HL-60 (cell line): ENCODE measurements around the gene HABP2.

Experiments
- DNase-seq, 2 experiments: peaks; one replicate each; pipeline ENCODE4 v3.0.0-alpha.2; 2010 to 2020; ENCODE audit warnings: low read depth in 1 of 2, low spot score in 1 of 2
- H3K27ac ChIP-seq: fragments of 250-450 bp; sonication (Bioruptor Pico); replicated peaks from 2 replicates; pipeline ENCODE4 v1.5.1; 2020; ENCODE audit warnings: mild to moderate bottlenecking, moderate library complexity
- H3K27me3 ChIP-seq: fragments of 250-450 bp; sonication (Bioruptor Pico); 2 replicates; pipeline ENCODE4 v1.5.1; 2021; ENCODE audit warnings: mild to moderate bottlenecking, moderate library complexity; ENCODE audit not compliant: insufficient read depth, poor library complexity, severe bottlenecking
- H3K4me3 ChIP-seq: replicated peaks from 2 replicates; pipeline ENCODE4 v1.5.1; 2011; ENCODE audit warnings: mild to moderate bottlenecking, control low read depth, low read length; ENCODE audit not compliant: insufficient read depth
- GABPA ChIP-seq: IDR thresholded peaks from 2 replicates; pipeline ENCODE4 v1.6.1; 2012; ENCODE audit warnings: low read depth
- POLR2AphosphoS5 ChIP-seq: IDR thresholded peaks from 2 replicates; pipeline ENCODE4 v1.6.1; 2012; ENCODE audit warnings: low read depth
- SPI1 ChIP-seq: IDR thresholded peaks from 2 replicates; pipeline ENCODE4 v1.6.1; 2012; ENCODE audit warnings: low read depth, mild to moderate bottlenecking, borderline replicate concordance
- TF ChIP-seq, protein P1 (sequence below): IDR thresholded peaks from 2 replicates; pipeline ENCODE4 v1.6.1; 2012; ENCODE audit warnings: low read depth; ENCODE audit not compliant: insufficient replicate concordance
- TF ChIP-seq, protein P2 (sequence below): IDR thresholded peaks from one replicate; pipeline ENCODE4 v1.5.1; 2011; ENCODE audit warnings: low read length, control low read depth, inconsistent platforms; ENCODE audit not compliant: insufficient read depth

Gene HABP2

DNA sequence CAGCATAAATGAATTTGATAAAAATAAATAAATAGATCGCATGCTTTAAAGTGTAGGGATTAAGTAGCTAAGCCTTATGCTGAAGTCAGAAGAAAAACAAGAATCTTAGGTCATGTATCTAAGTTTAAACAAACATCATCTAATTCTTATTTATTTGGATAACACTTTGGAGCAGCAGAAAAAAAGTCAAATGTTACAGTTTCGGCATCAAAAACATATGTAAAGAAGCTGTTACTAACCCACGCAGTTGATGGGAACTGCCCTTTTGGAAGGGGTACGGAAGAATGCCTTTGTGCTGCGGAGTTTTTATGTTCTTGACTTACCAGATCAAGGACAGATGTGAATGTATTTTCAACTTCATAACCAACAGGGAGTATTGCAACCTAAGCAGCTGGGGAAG lies 37.3 kb upstream of the HABP2 start:
- DNase-seq = no peak
- H3K27ac ChIP-seq = no peak overlapping the region
- H3K4me3 ChIP-seq = no peak overlapping the region
- TF ChIP-seq, protein P1, sequence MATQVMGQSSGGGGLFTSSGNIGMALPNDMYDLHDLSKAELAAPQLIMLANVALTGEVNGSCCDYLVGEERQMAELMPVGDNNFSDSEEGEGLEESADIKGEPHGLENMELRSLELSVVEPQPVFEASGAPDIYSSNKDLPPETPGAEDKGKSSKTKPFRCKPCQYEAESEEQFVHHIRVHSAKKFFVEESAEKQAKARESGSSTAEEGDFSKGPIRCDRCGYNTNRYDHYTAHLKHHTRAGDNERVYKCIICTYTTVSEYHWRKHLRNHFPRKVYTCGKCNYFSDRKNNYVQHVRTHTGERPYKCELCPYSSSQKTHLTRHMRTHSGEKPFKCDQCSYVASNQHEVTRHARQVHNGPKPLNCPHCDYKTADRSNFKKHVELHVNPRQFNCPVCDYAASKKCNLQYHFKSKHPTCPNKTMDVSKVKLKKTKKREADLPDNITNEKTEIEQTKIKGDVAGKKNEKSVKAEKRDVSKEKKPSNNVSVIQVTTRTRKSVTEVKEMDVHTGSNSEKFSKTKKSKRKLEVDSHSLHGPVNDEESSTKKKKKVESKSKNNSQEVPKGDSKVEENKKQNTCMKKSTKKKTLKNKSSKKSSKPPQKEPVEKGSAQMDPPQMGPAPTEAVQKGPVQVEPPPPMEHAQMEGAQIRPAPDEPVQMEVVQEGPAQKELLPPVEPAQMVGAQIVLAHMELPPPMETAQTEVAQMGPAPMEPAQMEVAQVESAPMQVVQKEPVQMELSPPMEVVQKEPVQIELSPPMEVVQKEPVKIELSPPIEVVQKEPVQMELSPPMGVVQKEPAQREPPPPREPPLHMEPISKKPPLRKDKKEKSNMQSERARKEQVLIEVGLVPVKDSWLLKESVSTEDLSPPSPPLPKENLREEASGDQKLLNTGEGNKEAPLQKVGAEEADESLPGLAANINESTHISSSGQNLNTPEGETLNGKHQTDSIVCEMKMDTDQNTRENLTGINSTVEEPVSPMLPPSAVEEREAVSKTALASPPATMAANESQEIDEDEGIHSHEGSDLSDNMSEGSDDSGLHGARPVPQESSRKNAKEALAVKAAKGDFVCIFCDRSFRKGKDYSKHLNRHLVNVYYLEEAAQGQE = no peak
- no peak for TF ChIP-seq GABPA
- TF ChIP-seq SPI1 = no peak
- no peak for TF ChIP-seq POLR2AphosphoS5
- TF ChIP-seq, protein P2, sequence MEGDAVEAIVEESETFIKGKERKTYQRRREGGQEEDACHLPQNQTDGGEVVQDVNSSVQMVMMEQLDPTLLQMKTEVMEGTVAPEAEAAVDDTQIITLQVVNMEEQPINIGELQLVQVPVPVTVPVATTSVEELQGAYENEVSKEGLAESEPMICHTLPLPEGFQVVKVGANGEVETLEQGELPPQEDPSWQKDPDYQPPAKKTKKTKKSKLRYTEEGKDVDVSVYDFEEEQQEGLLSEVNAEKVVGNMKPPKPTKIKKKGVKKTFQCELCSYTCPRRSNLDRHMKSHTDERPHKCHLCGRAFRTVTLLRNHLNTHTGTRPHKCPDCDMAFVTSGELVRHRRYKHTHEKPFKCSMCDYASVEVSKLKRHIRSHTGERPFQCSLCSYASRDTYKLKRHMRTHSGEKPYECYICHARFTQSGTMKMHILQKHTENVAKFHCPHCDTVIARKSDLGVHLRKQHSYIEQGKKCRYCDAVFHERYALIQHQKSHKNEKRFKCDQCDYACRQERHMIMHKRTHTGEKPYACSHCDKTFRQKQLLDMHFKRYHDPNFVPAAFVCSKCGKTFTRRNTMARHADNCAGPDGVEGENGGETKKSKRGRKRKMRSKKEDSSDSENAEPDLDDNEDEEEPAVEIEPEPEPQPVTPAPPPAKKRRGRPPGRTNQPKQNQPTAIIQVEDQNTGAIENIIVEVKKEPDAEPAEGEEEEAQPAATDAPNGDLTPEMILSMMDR = no peak
- no peaks in the 10 kb centered on the region for H3K27me3 ChIP-seq

DNA sequence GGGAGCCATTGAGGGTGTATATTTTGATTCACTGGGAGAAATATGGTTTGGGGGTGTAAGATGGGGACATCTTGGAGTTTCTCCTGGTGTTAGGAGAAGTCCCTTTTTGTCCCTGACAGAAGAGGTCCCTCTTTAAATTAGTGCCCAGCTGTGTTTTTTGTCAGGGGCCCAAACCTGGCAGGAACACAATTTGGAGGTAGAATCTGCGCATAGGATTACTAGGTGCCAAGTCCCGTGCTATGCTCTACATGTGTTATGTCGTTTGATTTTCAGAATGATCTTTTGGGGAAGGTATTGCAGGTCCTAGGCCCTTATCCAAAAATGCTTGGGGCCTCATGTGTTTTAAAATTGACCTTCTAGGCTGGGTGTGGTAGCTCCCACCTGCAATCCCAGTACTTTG lies 36.8 kb upstream of the HABP2 start:
- TF ChIP-seq POLR2AphosphoS5 (no peak), SPI1 (no peak), GABPA (no peak)
- TF ChIP-seq, protein P2 = no peak
- TF ChIP-seq, protein P1 = no peak
- H3K27me3 ChIP-seq = no peaks in the 10 kb centered on the region
- H3K4me3 ChIP-seq = no peak overlapping the region
- no peak overlapping the region for H3K27ac ChIP-seq
- no peak for DNase-seq

DNA sequence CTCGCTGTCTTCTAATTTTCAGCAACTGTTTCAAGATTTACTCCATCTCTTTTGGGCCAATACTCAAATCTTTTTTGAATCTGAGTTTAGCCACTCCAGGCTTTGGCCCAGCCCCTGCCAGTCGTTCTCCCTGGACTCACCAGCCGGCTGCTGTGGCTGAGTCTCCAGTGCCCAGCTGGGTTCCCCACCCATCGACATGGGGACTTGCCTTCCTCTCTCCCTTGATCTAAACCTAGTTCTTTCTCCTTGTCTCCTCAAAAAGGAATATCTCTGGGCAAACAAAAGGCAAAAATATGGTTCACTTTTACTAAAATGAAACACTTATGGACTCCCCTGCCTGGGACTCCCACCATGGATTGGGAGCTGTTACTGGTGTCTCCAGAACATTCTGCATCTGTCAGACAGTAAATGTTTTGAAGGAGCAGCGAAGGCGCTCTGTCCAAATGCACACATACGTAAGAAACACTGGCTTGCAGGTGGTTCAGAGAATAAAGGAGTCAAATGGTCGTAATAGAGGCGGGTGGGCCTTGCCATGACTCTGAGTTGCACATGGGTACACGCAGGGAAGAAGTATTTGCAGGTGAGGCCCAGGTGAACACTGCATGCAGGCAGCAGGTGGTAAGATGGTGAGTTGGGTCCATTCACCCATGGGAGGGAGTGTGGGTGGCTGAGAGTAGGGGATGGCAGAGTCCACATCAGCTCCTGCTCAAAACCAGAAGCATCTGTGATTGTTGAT lies 35.5 kb upstream of the HABP2 start:
- no peak overlapping the region for H3K27ac ChIP-seq
- no peak overlapping the region for H3K4me3 ChIP-seq
- TF ChIP-seq GABPA (no peak), POLR2AphosphoS5 (no peak), SPI1 (no peak)
- TF ChIP-seq, protein P1 = no peak
- TF ChIP-seq, protein P2 = no peak
- DNase-seq = no peak
- no peaks in the 10 kb centered on the region for H3K27me3 ChIP-seq
